ENCODE data around the gene FAM237A.
A peak's percentile ranks its signal among the peaks of the same experiment; 100 is the strongest.

Gene FAM237A
- 0 to 0.77 (median 0) reads per million in 17 experiments for total RNA-seq

- peak; percentile 58 to 72 (median 64) for DNase-seq
These were observed at the start of gene FAM237A for GRCh38 chr2:206642075-206643025. FAM237A (plus strand) TSS chr2:206642487; CDS start chr2:206644237, 1,750 bp downstream.

GRCh38 chr2:206597717-206598218, 44.5 kb upstream of the FAM237A start:
- no peak for DNase-seq

- no peak for DNase-seq
These were observed 39.0 kb upstream of the FAM237A start for GRCh38 chr2:206603243-206603642.

GRCh38 chr2:206610451-206610850, 31.8 kb upstream of the FAM237A start:
- no peak for DNase-seq

GRCh38 chr2:206611191-206611590, 31.1 kb upstream of the FAM237A start:
- DNase-seq: no peak

GRCh38 chr2:206611736-206612135, 30.6 kb upstream of the FAM237A start:
- DNase-seq: no peak

- no peak for DNase-seq
These were observed 27.5 kb upstream of the FAM237A start for GRCh38 chr2:206614811-206615210.

GRCh38 chr2:206615417-206616089, 26.7 kb upstream of the FAM237A start:
- no peak for DNase-seq

- no peak for DNase-seq
These were observed 26.1 kb upstream of the FAM237A start for GRCh38 chr2:206616151-206616550.

- DNase-seq: no peak
These were observed 23.3 kb upstream of the FAM237A start for GRCh38 chr2:206619011-206619410.

GRCh38 chr2:206626108-206626507, 16.2 kb upstream of the FAM237A start:
- no peak for DNase-seq

- DNase-seq: no peak
These were observed 14.7 kb upstream of the FAM237A start for GRCh38 chr2:206627632-206628031.

- DNase-seq: no peak
These were observed 10.9 kb upstream of the FAM237A start for GRCh38 chr2:206631340-206631739.

GRCh38 chr2:206635015-206635414, 7.3 kb upstream of the FAM237A start:
- DNase-seq: no peak

- DNase-seq: no peak
These were observed 2.7 kb upstream of the FAM237A start for GRCh38 chr2:206639636-206640035.

- DNase-seq: no peak
These were observed 1.1 kb upstream of the FAM237A start for GRCh38 chr2:206641226-206641625.

GRCh38 chr2:206647985-206648384, 5.7 kb downstream of the FAM237A start:
- no peak for DNase-seq

GRCh38 chr2:206657087-206657486, 14.8 kb downstream of the FAM237A start:
- DNase-seq: no peak

GRCh38 chr2:206665251-206665650, 23.0 kb downstream of the FAM237A start:
- DNase-seq: no peak

- no peak for DNase-seq
These were observed 28.4 kb downstream of the FAM237A start for GRCh38 chr2:206670531-206671319.

GRCh38 chr2:206683546-206683945, 41.3 kb downstream of the FAM237A start:
- DNase-seq: no peak

- no peak for DNase-seq
These were observed 46.2 kb downstream of the FAM237A start for GRCh38 chr2:206688453-206688852.

- DNase-seq: no peak
These were observed 46.7 kb downstream of the FAM237A start for GRCh38 chr2:206688990-206689389.

All from suppressor macrophage (primary cell).